CD14-positive monocyte (primary cell): Measurements from ENCODE around the gene TSPAN11. TPM values are rescaled to one million over a fixed set of nuclear protein-coding genes. Genes with fewer than 3 reads are reported as not detected.

ENCODE experiments used
- DNase-seq, 3 donors: peaks; one replicate each; pipeline ENCODE4 v3.0.0-alpha.2; 2011 to 2022
- H2AFZ ChIP-seq: 2 replicates; pipeline ENCODE4 v1.6.0; 2012; ENCODE audit warnings: mild to moderate bottlenecking, low read depth, low read length, inconsistent platforms; ENCODE audit not compliant: insufficient read depth, poor library complexity, severe bottlenecking
- H3K27ac ChIP-seq, 2 donors: 1 replicate in 1 of 2; 2 replicates in 1 of 2; pipeline ENCODE4 v1.5.1; 2012 to 2013; ENCODE audit warnings: low read length in 2 of 2, control low read depth in 1 of 2, inconsistent platforms in 1 of 2, low read depth in 1 of 2, mild to moderate bottlenecking in 1 of 2
- H3K27me3 ChIP-seq, 2 donors: one replicate each; pipeline versions ENCODE4 v1.6.0 to v1.6.1; 2011 to 2013; ENCODE audit warnings: low read length in 2 of 2; ENCODE audit not compliant: control insufficient read depth in 2 of 2, insufficient read depth in 2 of 2
- H3K36me3 ChIP-seq, 2 donors: replicated peaks in 1 of 2; 1 replicate in 1 of 2; 2 replicates in 1 of 2; pipeline versions ENCODE4 v1.5.1 to v1.6.1; 2012 to 2013; ENCODE audit warnings: low read length in 2 of 2, control low read depth in 1 of 2, inconsistent platforms in 1 of 2, mild to moderate bottlenecking in 1 of 2; ENCODE audit not compliant: insufficient read depth in 2 of 2, control insufficient read depth in 1 of 2
- H3K4me1 ChIP-seq, 2 donors: 1 replicate in 1 of 2; 2 replicates in 1 of 2; pipeline versions ENCODE4 v1.5.1 to v1.6.1; 2012 to 2013; ENCODE audit warnings: low read length in 2 of 2, control low read depth in 1 of 2, inconsistent platforms in 1 of 2, mild to moderate bottlenecking in 1 of 2, moderate library complexity in 1 of 2; ENCODE audit not compliant: insufficient read depth in 2 of 2, control insufficient read depth in 1 of 2
- H3K4me2 ChIP-seq: replicated peaks from 2 replicates; pipeline ENCODE3; 2012; ENCODE audit warnings: low read length, moderate library complexity, mild to moderate bottlenecking; ENCODE audit not compliant: poor library complexity, severe bottlenecking; ENCODE audit errors: extremely low read depth
- H3K4me3 ChIP-seq, 3 experiments: fragments of 200-600 bp in 1 of 3; sonication (generic) in 1 of 3; replicated peaks in 1 of 3; 1 replicate in 2 of 3; 2 replicates in 1 of 3; pipeline ENCODE4 v1.5.1; 2011 to 2013; ENCODE audit warnings: low read length in 3 of 3, mild to moderate bottlenecking in 3 of 3, control low read depth in 2 of 3, low read depth in 2 of 3, inconsistent platforms in 1 of 3, moderate library complexity in 1 of 3
- H3K79me2 ChIP-seq: 2 replicates; pipeline ENCODE4 v1.6.0; 2012; ENCODE audit warnings: mild to moderate bottlenecking, control low read depth, inconsistent platforms, low read length, moderate library complexity; ENCODE audit not compliant: insufficient read depth
- H3K9ac ChIP-seq: 2 replicates; pipeline ENCODE4 v1.6.0; 2017; ENCODE audit warnings: low read length, mild to moderate bottlenecking; ENCODE audit not compliant: insufficient read depth, poor library complexity, severe bottlenecking
- H3K9me3 ChIP-seq, 2 donors: replicated peaks in 1 of 2; 1 replicate in 1 of 2; 2 replicates in 1 of 2; pipeline versions ENCODE4 v1.5.1 to v1.6.1; 2012 to 2013; ENCODE audit warnings: low read length in 2 of 2, control low read depth in 1 of 2; ENCODE audit not compliant: control insufficient read depth in 1 of 2, insufficient read depth in 1 of 2
- H4K20me1 ChIP-seq: 2 replicates; pipeline ENCODE4 v1.6.0; 2012; ENCODE audit warnings: mild to moderate bottlenecking, low read length, control low read depth, moderate library complexity; ENCODE audit not compliant: insufficient read depth
- H3K27ac Mint-ChIP-seq, 7 donors: one replicate each; pipeline ENCODE4 v1.8.0; 2020; ENCODE audit warnings: mild to moderate bottlenecking in 7 of 7, mixed read lengths in 7 of 7, moderate library complexity in 6 of 7, inconsistent platforms in 2 of 7
- H3K27me3 Mint-ChIP-seq, 3 donors: one replicate each; pipeline ENCODE4 v1.8.0; 2021 to 2022; ENCODE audit warnings: low read depth in 3 of 3, mild to moderate bottlenecking in 3 of 3, mixed read lengths in 3 of 3, moderate library complexity in 3 of 3, inconsistent platforms in 1 of 3
- H3K36me3 Mint-ChIP-seq, 2 donors: one replicate each; pipeline ENCODE4 v1.8.0; 2020; ENCODE audit warnings: mixed read lengths in 2 of 2, inconsistent platforms in 1 of 2, mild to moderate bottlenecking in 1 of 2
- H3K4me1 Mint-ChIP-seq: one replicate; pipeline ENCODE4 v1.8.0; 2020; ENCODE audit warnings: mild to moderate bottlenecking, mixed read lengths
- H3K4me3 Mint-ChIP-seq, 2 donors: one replicate each; pipeline ENCODE4 v1.8.0; 2020; ENCODE audit warnings: mild to moderate bottlenecking in 2 of 2, mixed read lengths in 2 of 2, moderate library complexity in 1 of 2
- H3K9me3 Mint-ChIP-seq, 7 donors: one replicate each; pipeline ENCODE4 v1.8.0; 2020 to 2022; ENCODE audit warnings: mixed read lengths in 7 of 7, mild to moderate bottlenecking in 6 of 7, moderate library complexity in 6 of 7, inconsistent platforms in 2 of 7
- CTCF ChIP-seq: fragments of 200-600 bp; IDR thresholded peaks from one replicate; pipeline ENCODE4 v1.8.0; 2022; ENCODE audit warnings: antibody characterized with exemption, mild to moderate bottlenecking
- WGBS: methylation state at CpG from one replicate; pipeline ENCODE4 v1.1.5; 2013; ENCODE audit warnings: missing lambda C conversion rate; ENCODE audit not compliant: insufficient coverage; 5-methylcytosine and 5-hydroxymethylcytosine counted together
- intact Hi-C, 2 donors: fragments of 100-400 bp; cut with micrococcal nuclease; formaldehyde crosslinking; loops; one replicate each; pipeline versions ENCODE4 v1.15.0 to v1.15.1; 2023
- polyA plus RNA-seq, 3 donors: library from polyadenylated mRNA; depleted of rRNA in 1 of 3; unstranded in 2 of 3; stranded (reverse) in 1 of 3; fragments of 300-500 nt in 2 of 3; fragments of >200 nt in 1 of 3; fragmentation: Illumina TruSeq in 2 of 3; gene quantifications; 1 replicate in 2 of 3; 2 replicates in 1 of 3; pipeline ENCODE4 v1.2.3, GENCODE V29; 2012 to 2021

TSPAN11 gene
- polyA plus RNA-seq, 3 donors = not detected

GRCh38 chr12:30985814-30986452, 59.4 kb downstream of the TSPAN11 start:
- Histone ChIP-seq H3K36me3 (no peaks in the 10 kb centered on the region), H2AFZ (no peak overlapping the region), H3K4me3 (no peak overlapping the region), H3K79me2 (no peaks in the 10 kb centered on the region), H3K4me1 (no peaks in the 10 kb centered on the region), H3K27ac (no peak overlapping the region), H4K20me1 (no peaks in the 10 kb centered on the region), H3K9ac (no peak overlapping the region), H3K27me3 (no peaks in the 10 kb centered on the region), H3K9me3 (no peaks in the 10 kb centered on the region), H3K4me2 (no peak overlapping the region)
- Mint-ChIP-seq H3K4me1 (no peaks in the 10 kb centered on the region), H3K9me3 (no peaks in the 10 kb centered on the region), H3K27ac (peak overlapping the region in 2 of 7 donors; percentile 11 to 13), H3K27me3 (peaks cover 0 to 1% (median 0%) of the 10 kb centered on the region in 3 donors), H3K4me3 (no peak overlapping the region), H3K36me3 (no peaks in the 10 kb centered on the region)
- intact Hi-C loops = no loop called here
- peak; percentile 18 for TF ChIP-seq CTCF
- 41% methylated on average over 6 of the region's 7 CpGs for WGBS
- no peak for DNase-seq

- 93% methylated on average over 4 of the region's 9 CpGs for WGBS
- H3K27me3 ChIP-seq = no peaks in the 10 kb centered on the region
- intact Hi-C loops = no loop called here
- Mint-ChIP-seq H3K4me3 (no peak overlapping the region), H3K9me3 (no peaks in the 10 kb centered on the region), H3K27me3 (peaks cover 0 to 1% (median 0%) of the 10 kb centered on the region in 3 donors), H3K4me1 (no peaks in the 10 kb centered on the region), H3K27ac (peak overlapping the region in 1 of 7 donors; percentile 74), H3K36me3 (no peaks in the 10 kb centered on the region)
- no peak overlapping the region for H3K4me2 ChIP-seq
- no peaks in the 10 kb centered on the region for H3K9me3 ChIP-seq
- no peak for DNase-seq
- no peaks in the 10 kb centered on the region for H3K36me3 ChIP-seq
- no peaks in the 10 kb centered on the region for H4K20me1 ChIP-seq
- H3K4me1 ChIP-seq = no peaks in the 10 kb centered on the region
- no peak overlapping the region for H3K4me3 ChIP-seq
- no peaks in the 10 kb centered on the region for H3K79me2 ChIP-seq
- no peak overlapping the region for H3K9ac ChIP-seq
- no peak overlapping the region for H3K27ac ChIP-seq
- TF ChIP-seq CTCF = no peak
- no peak overlapping the region for H2AFZ ChIP-seq
These were observed 61.5 kb downstream of the TSPAN11 start for GRCh38 chr12:30988086-30988485.
